Retinal pigment epithelial cell (primary cell): ENCODE results near the gene OGT.

Experiments used
- DNase-seq: peaks from one replicate; pipeline ENCODE4 v3.0.0-alpha.2; 2010; ENCODE audit warnings: low read depth
- H3K4me3 ChIP-seq: 2 replicates; pipeline ENCODE4 v1.5.1; 2011; ENCODE audit warnings: mild to moderate bottlenecking, low read length, control low read depth, moderate library complexity
- TF ChIP-seq, protein P1 (sequence below): conservative IDR thresholded peaks from 2 replicates; pipeline ENCODE4 v1.5.1; 2011; ENCODE audit warnings: low read depth, low read length, control low read depth, inconsistent platforms

Gene OGT

DNA sequence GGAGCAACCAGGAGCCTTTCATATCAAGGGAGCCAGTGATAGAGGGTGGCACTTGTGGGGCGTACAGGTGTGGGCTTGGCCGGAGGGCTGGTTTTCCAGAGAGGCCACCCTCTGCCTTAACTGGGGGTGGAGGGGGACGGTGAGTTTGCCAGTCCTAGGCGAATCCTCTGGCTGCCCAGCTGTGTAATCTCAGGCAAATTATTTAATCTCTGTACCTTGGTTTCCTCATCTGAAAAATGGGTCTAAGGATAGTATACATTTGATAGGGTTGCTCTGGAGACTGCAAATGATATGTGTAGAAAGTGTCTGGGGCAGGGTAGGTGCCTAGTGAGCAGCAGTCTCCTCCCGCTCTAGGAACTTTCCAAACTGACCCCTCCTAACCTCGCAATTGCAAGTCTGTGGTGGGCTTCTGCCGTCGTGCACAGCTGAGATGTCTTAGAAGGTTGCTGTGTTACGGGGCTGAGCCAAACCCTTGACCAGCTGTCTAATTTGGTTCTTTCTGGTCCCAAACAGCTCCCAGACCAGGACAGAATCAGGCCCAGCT, 89.2 kb downstream of the OGT start:
- no peak overlapping the region for H3K4me3 ChIP-seq
- TF ChIP-seq, protein P1, sequence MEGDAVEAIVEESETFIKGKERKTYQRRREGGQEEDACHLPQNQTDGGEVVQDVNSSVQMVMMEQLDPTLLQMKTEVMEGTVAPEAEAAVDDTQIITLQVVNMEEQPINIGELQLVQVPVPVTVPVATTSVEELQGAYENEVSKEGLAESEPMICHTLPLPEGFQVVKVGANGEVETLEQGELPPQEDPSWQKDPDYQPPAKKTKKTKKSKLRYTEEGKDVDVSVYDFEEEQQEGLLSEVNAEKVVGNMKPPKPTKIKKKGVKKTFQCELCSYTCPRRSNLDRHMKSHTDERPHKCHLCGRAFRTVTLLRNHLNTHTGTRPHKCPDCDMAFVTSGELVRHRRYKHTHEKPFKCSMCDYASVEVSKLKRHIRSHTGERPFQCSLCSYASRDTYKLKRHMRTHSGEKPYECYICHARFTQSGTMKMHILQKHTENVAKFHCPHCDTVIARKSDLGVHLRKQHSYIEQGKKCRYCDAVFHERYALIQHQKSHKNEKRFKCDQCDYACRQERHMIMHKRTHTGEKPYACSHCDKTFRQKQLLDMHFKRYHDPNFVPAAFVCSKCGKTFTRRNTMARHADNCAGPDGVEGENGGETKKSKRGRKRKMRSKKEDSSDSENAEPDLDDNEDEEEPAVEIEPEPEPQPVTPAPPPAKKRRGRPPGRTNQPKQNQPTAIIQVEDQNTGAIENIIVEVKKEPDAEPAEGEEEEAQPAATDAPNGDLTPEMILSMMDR: no peak
- DNase-seq: no peak

DNA sequence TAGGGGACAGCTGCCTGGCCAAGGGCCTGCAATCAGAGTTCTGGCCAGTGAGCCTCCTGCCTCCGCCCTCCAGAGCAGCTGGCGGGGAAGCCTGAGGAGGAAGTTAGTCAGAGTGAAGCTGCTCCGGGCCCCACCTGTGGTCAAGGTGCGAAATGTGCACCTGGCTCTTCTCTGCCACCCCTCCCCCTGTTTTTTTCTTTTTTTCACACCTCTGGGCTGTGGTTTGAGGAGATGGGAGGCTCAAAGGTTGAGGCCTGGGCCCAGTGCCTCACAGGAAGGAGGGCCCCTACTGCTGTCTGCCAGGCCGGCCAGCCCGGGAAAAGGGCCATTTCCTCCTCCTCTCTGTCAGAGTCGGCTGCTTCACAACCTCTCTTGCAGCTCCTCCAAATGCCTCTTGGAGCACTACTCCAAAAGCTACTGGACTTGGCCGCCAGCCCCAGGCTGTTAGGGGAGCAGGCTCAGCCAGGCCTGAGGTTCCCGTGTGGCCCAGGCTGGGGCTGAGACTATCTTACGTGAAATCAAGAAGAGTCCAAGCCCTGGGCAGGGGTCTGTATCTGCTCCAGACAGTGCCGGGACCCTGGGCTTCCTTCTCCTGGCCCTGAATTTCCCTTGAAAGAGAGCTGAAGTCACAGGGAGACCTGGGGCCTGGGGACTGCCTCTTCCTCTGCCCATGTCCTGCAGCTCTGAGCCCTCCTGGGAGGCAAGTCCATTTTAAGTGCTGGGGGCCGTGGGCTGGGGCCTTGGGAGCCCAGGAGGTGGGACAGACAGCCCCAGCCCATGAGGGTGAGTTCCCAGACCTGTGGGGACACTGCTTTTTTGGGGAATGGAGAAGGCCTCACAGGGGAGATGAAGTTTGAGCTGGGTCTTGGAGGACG, 89.9 kb downstream of the OGT start:
- H3K4me3 ChIP-seq: no peak overlapping the region
- no peak for DNase-seq
- TF ChIP-seq, protein P1: no peak

DNA sequence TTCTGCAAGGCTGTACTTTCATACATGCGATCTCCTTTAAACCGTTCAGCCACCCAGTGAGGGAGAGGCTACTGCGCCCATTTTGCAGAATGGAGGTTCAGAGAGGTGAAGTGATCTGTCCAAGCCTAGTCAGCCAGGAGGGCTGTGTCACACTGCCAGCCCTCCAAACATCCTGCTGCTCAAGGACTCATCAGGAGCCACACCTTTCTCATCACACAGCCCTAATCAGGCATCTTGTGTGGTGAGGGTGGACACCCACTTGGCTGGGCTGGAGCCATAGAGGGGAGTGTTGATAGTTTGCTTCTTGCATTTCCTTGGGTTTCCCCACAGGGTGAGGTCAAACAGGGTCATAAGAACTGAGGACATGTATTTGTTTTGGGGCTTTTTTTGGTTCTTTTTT, 90.8 kb downstream of the OGT start:
- DNase-seq: no peak
- H3K4me3 ChIP-seq: no peak overlapping the region
- TF ChIP-seq, protein P1: no peak

DNA sequence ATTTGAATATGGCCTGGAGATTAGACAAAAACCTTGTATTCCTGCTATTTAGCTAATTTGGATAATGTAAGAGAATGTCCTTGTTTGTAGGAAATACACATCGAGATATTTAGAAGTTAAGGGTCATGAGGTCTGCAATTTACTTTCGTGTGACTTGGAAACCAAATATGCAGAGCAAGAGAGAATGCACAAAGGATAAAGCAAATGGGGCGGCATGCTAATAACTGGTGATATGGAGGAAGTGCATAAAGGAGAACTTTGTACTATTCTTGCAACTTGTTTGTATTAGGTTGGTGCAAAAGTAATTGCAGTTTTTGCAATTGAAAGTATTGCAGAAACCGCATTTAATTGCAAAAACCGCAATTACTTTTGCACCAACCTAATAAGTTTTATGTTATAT, 92.6 kb downstream of the OGT start:
- TF ChIP-seq, protein P1: no peak
- H3K4me3 ChIP-seq: no peak overlapping the region
- DNase-seq: no peak
